GM12874 (cell line): Measurements from ENCODE around the gene SLC5A5.
A peak's percentile ranks its signal among the peaks of the same experiment; 100 is the strongest.

Experiments used
- CTCF ChIP-seq: IDR thresholded peaks from 2 replicates; pipeline ENCODE4 v1.5.1; 2011; ENCODE audit warnings: low read depth, mild to moderate bottlenecking, control low read depth, low read length, moderate library complexity; ENCODE audit not compliant: insufficient read depth

The SLC5A5 gene

GRCh38 chr19:17937371-17937900 is 65.7 kb downstream of the SLC5A5 start:
- no peak for TF ChIP-seq CTCF

GRCh38 chr19:17938092-17938845 is 66.5 kb downstream of the SLC5A5 start:
- peak; percentile 97 for TF ChIP-seq CTCF

- no peak for TF ChIP-seq CTCF
These were observed 70.4 kb downstream of the SLC5A5 start for GRCh38 chr19:17942181-17942580.

GRCh38 chr19:17942582-17943273 is 71.0 kb downstream of the SLC5A5 start:
- TF ChIP-seq CTCF: no peak

GRCh38 chr19:17943274-17944221 is 71.8 kb downstream of the SLC5A5 start:
- no peak for TF ChIP-seq CTCF

GRCh38 chr19:17944301-17944700 is 72.6 kb downstream of the SLC5A5 start:
- TF ChIP-seq CTCF: no peak
